Occipital lobe (tissue), 2 donors: Measurements from ENCODE around the gene CPNE5. TPM values are rescaled to one million over a fixed set of nuclear protein-coding genes. Genes with fewer than 3 reads are reported as not detected.

Experiments
- DNase-seq: peaks from one replicate; lab custom pipeline; 2025; lab: John Stamatoyannopoulos, UW
- total RNA-seq: library from RNA; depleted of rRNA; stranded (reverse); fragments of >200 nt; gene quantifications from one replicate; pipeline ENCODE4 v1.2.3, GENCODE V29; 2014

CPNE5 gene
- total RNA-seq = 4.8 TPM

DNA sequence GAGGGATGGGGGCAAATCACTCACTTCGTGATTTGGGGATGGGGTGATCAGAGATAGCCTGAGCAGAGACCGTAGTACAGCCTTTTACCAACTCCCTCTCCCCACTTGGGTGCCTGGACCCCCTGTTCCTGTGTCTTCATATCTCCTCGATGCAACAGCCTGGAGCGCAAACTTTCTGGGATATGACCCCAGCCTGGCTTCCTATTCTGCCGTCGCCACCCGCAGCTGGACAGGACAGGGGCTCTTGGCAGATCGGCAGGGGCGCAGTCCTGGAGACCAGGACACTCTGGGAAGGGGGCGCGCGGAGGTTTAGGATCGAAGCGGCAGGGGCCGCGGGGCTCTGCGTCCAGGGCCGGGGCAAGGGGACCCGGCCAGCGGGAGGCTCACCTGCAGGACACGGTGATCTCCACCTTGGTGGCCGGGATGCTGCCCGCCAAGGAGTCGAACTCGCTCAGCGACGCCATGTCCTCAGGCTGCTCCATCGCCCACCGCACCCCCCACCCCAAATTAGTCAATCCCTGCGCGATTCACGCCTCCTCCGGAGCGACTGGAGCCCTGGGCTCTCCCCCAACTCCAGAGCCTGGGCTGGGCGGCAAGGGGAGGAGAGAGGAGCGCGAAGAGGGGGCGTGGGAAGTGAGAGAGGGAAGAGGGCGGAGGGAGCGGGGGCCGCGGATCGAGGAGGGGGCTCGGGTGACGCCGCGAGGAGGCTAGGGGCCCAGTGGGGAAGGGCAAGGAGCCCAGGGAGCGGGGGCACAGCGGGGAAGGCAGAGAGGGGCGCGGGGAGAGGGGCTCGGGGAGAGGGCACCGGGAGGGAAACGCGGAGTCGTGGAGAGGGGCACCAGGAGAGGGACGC is at the start of gene CPNE5:
Gene CPNE5, minus strand, starts transcription at position 549 of the 853 bp plus-strand sequence. Its CDS starts 67 bp downstream, at position 482.
- DNase-seq = no peak

DNA sequence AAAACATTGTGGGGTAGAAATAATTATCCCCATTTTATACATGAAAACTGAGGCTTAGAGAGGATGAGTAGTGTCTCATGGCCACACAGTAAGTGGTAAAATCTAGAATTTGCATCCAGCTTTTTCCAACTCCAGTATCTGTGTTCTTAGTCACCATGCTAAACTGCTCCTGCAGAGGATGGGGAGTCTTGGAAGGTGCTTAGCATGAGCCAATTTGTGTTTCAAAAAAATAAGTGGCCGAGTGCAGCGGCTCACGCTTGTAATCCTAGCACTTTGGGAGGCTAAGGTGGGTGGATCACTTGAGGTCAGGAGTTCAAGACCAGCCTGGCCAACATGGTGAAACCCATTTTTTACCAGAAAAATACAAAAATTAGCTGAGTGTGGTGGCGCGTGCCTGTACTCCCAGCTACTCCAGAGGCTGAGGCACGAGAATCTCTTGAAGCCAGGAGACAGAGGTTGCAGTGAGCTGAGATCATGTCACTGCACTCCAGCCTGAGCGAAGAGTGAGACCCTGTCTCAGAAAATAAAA is 48.9 kb upstream of the CPNE5 start:
- DNase-seq = no peak

DNA sequence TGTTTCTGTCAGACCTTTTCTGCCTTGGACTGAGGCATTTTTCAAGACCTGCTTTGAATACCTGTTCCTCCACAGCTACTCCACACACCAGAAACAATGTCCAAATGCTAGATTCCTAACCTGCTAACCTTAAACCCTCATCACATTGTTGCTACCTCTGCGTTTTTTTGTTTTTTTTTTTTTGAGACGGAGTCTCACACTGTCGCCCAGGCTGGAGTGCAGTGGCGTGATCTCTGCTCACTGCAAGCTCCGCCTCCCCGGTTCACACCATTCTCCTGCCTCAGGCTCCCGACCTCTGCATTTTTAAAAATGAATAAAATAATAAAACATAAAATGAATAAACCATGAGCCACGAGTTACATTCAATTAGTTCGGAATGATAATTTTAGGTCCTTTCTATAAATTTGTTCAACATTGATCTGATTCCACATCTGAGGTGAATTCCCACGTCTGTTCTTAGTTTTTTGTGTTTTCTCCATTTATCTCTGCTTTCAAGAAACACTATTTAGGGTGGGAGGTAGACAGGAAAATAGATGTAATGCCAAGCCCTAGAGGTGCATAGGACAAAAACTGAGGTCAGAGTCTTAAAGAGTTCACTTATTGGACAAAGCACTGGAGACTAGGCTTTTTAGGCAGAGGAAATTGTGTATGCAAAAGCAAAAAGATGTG is 47.8 kb upstream of the CPNE5 start:
- DNase-seq = no peak

DNA sequence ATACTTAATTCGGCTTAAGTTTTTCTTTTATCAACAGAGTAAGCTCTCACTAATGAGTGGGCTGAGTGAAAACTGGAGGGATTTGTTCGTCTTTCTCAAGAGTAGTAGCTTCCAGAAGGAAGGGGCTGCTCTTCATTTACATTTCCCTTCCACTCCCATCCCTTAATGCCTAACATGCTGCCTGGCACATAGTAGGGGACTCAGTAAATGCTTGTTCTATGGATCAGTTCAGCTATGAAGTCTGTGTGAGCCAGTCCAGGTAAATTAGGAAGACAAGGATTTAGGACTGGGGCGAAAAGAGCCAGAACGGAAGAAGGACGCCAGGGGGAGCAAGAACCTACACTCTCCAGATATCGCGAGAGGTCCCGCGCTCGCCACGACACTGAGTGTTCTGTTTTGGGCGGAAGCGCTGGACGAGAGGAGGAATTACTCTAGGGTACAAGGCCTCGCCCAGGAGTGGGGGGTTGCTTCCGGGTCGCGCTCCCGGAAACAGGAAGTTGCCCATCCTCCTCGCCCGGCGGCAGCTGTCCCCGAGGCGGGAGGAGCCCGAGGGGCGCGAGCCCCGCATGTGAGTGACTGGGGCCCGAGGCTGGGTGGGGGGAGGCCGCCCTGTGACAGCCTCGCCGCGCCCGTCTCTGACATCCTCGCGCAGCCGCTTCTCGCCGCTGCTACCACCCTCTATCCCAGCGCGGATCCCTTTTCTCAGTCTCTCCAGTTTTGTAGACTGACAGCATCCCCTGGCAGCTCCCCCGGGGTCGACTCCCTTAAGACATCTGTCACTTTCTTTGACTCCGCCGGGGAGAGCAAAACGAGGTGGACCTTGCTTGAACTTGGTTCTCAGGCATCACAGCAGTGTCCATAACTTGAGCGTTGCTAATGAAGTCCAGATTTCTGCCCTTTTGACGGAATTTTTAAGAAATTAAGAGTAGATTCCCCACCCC is 46.5 kb upstream of the CPNE5 start, which contains the start of gene C6orf89:
Gene C6orf89, plus strand, starts transcription at position 492 of the 941 bp plus-strand sequence. CDS start 13,493 bp downstream, outside the sequence.
- DNase-seq = peak; percentile 95

DNA sequence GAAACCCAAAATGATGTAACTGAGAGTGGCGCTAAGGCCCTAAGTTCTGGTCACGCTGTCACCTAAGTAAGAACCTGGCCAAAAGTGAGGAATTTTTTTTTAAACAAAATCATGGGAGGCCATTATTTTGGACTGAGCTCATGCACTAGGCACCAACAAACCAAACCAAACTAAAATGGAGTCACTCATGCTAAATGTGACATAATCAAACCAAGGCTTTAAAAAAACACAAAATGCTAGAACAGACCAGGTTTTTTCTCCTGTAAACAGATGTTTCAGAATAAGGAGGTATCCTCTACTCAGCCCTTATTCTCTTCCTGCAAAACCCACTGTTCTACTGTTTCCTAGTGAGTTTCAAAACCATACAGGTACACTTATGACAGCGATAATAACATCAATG is 45.4 kb upstream of the CPNE5 start:
- DNase-seq = no peak

DNA sequence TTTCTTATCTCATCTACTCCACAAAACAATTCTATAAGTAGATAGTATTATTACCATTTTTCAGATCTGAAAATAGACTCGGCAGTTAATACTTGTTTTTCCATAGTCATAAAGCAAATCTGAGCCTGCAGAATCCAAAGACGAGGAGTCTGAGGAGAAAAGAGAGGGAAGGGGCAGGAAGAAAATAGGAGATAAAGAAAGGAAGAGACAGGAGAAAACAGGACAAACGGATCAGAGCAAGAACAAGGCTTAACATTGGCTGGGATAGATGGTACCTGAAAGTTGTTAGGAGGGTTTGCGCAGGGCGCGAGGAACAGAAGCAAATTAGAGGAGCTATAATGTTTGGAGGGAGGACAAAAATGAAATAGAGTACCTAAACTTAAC is 36.0 kb upstream of the CPNE5 start:
- DNase-seq = no peak

DNA sequence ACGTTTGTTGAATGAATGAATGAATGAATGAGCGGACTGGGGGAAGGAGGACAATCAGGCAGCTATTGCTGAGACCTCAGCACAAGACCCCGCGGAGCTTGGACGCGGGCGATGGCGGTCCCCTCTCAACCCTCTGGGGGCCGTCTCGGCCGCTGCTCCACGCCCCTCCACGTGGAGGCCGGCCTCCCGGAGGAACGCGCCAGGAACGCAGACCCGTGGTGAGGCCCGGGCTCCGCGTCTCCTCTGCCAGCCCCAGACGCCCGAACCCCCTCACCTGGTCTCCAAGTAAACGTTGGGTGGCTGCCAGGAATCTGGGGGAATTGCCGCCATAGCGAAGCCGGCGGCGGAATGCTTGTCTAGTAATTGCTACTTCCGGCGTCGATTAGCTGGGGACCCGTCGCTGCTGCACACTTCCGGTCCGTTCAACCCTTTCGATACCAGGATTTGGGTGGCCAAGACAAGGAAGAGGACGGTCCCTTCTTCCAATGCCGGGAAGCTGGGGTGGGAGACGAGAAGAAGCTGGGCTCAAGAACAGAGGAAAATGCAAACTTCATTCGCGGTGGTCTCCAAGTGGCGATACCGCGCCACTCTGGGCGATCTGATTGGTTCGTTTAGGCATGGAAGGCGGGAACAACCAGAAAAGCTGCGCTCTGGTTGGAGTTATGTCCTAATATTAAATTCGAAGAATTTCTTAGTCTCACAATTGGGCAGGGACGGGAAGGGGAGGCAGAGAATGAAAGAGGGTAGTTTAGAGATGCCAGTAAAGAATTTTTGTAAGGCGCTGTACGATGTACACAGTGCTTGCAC is 35.4 kb upstream of the CPNE5 start, which contains the start of gene PPIL1:
Gene PPIL1, minus strand, starts transcription at position 361 of the 807 bp plus-strand sequence. Its CDS starts 31 bp downstream, at position 330.
- DNase-seq = peak; percentile 73

DNA sequence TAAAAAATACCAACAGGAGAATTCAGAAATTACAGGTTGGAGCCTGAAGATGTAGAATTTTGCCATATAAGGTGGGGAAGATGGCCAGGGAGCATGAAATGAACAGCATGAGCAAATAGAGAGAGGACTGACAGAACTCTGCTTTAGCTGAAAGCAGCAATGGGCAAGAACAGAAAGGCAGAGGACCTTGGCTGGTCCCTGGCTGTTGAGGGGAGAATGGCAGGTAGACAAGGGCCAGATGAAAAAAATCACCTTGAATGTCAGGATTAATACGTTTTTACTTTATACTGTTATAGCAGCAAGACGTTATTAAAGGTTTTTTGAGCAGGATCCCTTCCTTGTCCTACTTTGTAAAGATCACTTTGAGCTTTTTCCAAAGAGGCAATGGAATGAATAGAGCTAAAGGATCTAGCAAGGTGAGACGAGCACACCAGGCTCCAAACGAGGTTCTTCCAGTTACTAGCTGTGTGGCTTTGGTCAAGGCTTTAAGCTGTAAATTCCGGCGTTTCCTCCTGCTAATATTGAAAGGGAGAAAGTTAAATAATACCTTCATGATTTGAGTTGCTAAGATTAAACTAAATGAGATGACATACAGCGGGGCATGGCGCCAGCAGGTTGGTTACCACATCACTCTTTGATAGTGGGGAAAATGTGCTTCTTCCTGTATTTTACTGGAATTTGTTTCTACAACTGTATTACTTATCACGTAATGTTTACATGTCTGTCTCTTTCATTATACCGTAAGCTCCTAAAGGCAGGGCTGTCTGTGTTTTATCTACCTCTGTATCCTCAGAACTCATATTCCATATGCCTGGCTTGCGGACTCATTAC is 34.6 kb upstream of the CPNE5 start:
- DNase-seq = no peak

DNA sequence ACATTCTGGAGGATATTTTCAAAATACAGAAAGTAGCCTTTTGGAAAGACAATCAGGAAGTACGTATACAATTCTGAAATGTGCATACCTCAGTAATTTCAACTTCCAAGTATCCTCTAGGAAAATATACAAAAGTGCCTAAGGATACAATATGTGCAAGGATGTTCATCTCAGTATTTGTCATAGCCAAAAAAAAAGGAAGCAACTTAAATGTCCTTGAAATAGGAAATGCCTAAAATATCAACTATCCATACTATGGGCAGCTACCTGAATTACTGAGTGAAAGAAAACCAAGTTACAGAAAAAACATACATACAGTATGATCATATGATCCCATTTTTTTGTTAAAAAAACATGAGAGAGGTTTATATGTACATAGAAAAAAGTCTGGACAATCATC is 33.9 kb upstream of the CPNE5 start:
- no peak for DNase-seq

DNA sequence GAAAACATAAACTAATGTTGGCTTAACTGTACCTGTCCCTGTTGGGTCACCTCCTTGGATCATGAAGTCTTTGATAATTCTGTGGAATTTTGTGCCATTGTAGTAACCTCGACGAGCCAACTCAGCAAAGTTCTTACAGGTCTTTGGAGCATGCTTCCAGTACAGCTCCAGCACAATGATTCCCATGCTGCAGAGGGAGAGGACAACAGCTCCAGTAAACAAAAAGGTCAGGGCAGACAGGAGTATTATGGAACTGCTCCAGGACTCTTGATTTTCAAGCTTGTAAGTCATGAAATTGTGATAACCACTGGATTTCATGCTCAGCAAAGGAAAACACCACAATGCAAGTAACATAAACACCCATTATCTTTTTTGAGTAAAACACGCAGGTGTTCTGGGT is 32.4 kb upstream of the CPNE5 start:
- no peak for DNase-seq

DNA sequence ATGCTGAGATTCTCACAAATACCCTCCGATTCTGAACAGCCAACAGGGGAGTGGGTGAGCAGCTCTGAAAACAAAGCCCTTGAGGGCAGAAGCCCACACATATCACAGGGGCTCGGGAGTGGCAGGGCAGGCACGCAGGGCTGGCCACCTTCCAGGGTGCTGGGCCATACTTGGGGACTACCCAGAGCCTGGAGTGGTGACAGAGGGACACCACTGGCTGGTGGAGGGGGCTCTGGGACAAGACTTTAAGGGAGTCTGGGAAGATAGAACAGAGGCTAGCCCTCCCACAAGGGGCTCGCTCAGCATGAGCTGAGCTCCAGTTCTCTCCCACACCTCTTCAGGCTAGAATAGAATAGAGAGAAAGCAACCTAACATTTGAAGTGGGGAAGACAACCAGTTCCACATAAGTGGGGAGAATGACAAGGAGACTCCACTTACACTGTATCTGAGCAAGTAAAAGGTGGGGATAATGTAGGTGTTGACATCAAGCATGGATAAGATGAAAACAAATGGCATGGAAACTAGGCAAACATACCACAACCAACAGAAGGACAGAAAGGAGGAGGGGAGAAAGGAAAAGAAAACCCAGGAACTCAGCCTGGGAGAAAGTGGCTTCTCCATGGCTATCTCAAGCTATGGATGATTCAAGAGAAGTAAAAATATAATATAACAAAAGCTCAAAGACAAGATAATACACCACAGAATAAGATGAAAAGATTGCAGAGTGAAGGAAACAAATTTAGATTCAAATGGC is 28.4 kb upstream of the CPNE5 start:
- no peak for DNase-seq

DNA sequence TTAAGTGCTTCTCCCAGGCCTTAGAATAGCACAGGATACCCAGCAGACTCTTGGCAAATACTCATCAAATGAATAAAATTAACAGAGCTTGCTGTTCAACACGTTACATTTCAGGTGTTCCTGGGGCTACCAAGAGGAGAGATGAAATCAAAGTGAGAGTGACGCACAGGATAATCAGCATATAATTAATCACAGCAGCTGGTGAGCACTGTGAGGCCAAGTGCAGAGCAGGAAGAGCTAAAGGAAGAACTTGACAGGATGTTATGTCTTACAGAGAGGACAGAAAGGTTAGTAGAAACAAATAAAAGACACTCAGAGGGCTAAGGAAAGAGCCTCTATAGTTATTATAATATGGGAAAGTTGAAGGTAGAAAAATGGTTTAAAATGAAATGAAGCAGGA is 26.6 kb upstream of the CPNE5 start:
- DNase-seq = no peak

DNA sequence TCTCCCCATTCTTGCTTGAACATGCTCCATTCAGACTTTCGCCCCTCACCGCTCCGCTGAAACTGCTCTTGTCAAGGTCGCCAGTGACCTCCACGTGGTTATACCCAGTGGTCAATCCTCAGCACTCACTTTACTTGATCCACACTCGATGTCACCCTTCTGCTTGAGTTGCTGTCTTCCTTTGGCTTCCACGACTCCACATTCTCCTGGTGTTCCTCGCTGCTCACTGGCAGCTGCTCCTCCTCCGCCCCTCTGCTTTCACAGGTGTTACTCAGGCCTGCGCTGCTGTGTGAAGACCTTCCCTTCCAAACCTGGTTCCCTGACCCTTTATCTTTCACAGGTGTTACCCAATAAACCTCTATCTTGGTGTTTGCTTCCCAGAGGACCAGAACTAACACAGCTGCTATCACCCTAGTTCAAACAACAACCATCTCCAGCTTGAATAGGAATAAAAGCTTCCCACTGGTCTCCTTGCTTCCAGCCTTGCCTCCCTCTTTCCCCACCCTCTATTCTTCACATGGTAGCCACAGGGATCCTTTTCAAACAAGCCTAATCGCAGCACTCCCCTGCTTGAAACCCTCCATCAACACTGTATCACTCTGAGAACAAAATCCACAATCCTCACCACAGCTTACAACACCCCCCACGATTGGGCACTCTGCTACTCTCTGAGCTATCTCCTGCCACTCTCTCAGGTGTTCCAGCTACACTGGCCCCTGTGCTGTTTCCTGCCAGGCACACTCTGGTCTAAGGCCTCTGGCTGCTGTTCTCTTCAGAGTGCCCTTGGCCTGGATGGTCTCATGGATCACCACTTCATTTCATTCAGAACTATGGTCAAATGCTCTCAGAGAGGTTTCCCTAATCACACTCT is 24.7 kb upstream of the CPNE5 start:
- DNase-seq = no peak

DNA sequence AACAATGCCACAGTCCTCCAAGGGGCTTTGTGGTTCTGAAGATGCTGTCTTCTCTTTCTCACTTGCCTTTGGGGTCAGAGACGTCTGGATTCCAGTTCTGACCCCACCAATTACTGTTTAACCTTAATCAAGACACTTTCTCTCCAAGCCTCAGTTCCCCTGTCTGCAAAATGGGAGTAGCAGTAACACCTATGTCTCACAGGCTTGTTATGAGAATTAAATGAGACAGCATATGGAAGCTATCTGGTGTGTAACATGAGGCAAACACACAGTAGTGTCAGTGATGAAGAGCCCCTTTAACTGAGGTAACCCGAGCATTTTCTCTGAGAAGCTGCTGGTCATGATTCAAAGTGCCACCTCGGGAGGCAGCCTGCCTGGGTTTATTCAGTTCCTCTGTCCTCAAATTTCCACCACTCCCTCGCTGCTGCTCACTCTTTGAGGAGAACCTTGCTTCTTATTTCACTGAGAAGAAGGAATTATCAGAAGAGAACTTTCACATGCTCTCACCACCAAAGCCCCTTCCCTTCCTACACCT is 23.7 kb upstream of the CPNE5 start:
- DNase-seq = no peak

DNA sequence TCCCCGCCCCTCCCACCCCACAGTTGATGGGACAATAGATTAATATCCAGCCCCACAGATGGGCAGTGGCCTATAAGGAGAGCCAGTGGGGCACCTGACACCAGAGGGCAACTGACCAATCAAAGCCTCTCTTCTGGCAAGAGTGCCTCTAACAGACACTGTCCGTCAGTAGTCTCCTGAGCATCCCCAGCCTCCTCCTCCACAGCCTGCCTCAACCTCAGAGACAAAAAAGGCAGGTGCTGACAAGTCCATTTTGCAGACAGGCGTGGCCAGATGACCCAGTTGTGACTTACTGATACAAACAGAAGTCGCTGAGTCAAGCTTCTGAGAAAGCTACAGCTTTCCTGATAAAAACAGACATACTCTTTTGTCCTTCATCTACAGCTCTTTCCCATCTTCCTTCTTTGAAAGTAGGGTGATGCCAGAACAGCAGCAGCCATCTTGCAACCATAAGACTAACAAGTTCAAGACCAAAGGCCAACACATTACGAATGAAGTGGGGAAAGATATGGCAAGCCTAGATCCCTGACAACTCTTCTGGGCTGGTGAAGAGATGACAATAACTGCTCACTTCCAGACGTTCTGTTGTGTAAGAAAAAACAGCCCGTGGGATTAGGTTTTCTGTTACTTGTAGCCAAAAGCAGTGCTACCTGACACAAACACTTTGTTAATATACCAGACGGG is 23.1 kb upstream of the CPNE5 start:
- DNase-seq = no peak

DNA sequence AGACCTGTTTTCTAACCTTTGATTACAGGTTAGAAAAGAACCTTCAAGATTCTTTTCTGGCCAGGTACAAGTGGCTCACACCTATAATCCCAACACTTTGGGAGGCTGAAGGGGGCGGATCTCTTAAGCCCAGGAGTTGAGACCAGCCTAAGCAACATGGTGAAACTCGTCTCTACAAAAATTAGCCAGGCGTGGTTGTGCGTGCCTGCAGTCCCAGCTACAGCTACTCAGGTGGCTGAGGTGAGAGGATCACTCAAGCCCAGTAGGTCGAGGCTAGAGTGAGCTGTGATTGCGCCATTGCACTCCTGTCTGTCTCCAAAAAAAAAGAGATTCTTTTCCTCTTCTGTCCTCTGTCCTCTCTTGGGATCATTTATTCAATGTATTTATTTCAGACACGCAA is 20.9 kb upstream of the CPNE5 start:
- DNase-seq = no peak

DNA sequence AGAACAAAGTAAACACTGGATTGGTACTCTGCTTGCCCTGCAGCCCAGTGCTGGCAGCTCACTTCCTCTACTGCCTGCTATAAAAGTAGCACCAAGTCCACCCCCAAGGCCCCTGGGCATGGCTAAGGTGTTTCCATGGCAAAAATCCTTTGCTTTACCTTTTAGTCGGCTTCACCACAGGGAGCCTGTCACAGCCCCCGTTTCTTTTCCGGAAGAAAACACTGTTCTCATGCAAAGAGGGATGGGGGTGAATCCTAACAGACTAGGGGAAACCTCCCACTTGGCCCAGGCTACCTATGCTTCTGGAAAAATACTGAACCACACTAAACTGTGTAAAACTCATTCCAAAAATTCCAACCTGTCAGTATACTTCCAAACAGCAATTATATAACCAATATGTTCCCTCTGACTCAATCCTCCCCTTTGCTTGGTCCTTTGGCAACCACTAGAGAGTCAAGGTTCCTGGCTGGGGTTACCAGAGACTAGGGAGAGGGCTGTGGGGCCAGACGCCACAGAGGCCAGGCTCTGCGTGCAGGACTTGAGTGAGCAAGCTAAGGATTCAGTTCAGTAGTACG is 19.2 kb upstream of the CPNE5 start:
- DNase-seq = no peak
